NCI-H1048 (cell line): ENCODE results near the gene NDUFAF8.
A peak's percentile ranks its signal among the peaks of the same experiment; 100 is the strongest.

Source experiments
- DNase-seq: peaks from one replicate; lab custom pipeline; 2025; lab: John Stamatoyannopoulos, UW

Gene NDUFAF8

DNA sequence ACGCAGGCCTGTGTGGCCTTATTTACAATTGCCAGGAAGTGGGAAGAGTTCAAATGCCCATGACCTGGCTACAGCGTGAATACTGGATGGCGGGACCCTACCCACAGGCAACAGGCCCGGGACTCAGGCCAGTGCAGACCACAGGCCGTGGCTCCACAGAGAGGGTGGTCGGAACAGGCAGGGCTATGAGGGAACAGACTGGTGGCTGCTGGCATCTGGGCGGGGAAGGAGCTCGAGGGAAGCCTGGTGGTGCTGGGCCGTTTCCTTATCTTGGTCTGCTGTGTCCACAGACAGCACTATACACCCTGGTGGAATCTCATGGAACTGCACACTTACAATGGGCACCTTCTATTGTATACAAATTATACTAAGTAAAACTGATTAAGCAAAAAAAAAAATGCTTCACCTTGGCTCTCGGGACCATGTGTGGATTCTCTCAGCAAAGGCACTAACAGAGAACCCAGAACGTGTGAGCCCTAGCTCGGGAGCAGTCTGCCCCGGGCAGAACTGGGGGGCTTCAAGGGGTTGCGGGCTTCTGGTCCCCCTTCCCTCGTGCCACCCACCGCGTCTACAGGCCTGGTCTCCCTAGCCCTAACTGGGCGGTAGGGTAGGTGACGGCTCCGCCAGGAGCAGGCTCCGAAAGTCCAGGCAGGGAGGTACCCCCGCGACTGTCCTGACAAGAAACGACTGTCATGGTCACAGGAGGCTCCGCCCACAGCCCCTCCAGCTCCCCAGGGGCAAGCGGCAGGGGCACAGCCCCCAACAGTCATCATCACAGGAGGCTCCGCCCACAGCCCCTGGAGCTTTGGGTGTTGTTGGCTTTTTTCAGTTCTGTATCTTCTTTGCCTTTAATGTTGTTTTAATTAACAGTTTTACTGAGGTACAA, 38.2 kb upstream of the NDUFAF8 start:
- peak; percentile 30 for DNase-seq

DNA sequence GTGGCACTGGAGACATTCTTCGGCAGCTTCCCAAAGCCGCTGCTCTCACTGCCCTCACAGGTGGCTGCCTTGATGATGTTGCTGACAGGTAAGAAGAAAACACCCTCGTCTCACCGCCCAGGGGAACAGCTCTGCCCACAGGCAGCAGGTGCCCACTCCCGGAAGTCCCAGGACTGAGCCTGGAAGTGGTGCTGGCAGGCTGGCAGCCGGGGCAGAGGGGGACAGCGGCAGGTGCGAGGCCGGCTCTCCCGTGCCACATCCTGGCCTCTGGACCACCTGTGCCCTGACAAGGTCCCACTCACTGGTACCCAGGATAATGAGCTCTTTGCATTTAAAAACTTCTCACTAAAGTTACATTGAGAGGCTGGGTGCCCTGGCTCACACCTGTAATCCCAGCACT, 36.8 kb upstream of the NDUFAF8 start:
- DNase-seq, result no peak

DNA sequence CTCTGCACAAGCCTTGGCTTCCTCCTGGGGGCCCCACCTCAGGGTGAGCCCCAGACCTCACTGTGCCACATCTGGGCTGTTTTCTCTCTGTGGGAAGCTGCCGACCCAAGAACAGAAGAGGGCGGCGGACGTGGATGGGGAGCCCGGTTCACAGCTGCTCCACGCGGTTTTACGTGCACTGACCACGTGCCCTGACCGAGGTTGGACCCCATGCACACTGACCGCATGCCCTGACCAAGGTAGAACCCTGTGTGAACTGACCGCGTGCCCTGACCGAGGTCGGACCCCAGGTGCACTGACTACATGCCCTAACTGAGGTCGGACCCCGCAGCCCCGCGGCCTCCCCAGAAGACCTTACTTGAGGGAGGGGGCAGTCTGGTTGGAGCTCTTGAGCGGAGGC, 36.0 kb upstream of the NDUFAF8 start:
- no peak for DNase-seq

DNA sequence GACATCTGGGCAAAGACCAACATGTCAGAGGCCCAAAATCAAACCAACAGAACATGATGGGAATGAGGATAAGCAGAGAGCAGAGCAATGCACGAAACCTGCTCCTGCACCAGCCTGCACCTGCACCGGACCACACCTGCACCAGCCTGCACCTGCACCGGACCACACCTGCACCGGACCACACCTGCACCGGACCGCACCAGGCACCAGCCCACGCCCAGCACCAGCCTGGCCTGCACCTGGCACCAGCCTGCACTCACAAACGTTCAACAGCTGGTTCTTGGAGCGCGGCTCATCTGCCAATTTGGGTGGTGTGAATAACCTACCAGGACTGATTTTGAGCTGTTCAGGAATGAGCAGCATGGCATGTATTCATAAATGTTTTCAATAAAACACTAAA, 34.5 kb upstream of the NDUFAF8 start:
- DNase-seq, result no peak

DNA sequence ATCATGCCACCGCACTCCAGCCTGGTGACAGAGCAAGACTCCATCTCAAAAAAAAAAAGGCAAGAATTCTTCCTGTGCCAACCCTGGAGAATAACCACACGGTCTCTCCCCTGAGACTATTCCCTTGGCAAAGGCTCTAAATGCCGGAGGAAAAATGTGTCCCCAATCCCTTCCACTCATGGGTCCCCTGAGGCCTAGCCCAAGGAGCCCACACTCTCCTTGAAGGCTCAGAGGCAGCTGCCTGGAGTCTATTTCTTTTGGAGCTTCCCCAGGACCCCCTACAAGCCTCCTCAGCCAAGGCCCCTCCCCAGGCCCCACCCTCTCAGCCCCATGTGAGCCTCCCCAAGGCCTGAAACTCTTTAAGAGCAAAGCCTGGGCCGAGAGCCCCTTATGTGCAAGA, 33.0 kb upstream of the NDUFAF8 start:
- DNase-seq, result no peak

DNA sequence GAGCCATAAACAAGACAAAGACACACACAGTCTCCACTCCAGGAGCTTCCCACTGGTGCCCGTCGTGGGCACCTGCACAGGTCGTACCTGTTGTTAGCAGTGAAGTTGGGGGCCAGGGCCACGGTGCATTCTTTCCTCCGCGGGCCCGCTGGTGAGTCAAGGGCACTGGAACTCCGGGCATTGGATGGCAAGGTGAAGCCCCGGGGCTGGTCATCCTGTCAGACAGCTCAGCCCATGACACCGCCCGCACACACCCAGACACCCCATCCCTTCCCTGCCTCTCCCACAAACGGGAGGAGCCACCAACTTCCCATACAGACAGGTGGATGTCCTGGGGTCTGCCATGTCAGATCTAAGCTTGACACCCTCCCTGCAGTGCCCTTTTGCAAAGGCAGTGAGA, 32.5 kb upstream of the NDUFAF8 start:
- DNase-seq, result no peak

DNA sequence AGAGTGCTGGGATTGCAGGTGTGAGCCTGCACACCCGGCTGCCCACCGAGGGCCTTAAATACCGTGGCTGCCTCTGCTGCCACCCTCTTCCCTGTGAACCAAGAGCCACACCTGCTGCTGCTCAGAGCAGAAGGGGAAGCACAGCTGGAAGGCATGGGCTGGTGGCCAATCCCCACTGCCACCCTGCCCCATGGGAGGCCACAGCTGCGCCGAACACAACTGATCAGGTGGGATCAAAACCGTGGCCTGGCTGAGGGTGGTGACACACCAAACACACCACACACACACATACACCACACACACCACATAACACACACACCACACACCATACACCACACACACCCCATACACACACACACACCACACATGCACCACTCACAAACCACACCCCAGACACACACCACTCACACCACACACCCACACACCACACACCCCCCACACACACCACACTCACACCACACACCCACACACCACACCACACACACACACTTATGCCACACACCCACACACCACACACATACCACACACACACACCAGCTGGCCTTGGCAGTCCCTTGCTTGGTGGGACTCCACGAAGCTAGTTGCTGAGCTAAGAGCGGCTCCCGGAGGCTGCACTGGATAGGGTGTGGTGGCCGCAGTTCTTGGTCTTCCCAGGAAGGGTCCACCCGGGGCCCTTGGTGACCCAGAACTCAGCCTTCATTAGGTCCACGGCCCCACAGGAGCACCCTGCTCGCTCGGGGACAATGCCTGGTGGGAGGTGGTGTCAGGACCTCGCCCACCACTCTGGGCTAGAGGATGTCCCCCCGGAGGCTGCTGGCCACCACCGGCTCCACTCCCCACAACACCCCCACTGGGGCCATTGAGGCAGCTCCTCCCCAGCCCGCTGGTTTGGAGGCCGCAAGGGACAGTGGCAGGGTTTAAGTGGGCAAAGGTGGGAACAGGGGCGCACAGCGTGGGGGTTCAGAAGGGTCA, 31.2 kb upstream of the NDUFAF8 start:
- no peak for DNase-seq

DNA sequence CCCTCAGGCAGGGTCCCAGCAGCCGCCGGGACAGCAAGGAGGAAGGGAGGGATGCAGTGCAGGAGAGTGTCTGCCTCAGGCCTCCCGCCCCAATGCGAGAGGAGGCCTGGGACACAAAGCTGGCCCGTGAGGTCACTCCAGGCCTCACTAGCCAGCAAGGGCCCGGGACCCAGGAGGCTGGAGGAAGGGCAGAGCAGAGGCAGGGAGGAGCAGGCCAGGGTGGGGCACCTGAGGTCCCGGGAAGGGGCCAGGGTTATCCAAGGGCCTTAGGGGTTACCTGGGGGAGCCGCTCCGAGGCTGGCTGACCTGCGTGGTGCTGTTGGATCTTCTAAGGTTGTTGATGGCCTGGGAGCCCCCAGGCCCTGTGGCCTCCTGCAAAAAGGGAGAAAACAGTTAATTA, 30.5 kb upstream of the NDUFAF8 start:
- DNase-seq, result no peak

DNA sequence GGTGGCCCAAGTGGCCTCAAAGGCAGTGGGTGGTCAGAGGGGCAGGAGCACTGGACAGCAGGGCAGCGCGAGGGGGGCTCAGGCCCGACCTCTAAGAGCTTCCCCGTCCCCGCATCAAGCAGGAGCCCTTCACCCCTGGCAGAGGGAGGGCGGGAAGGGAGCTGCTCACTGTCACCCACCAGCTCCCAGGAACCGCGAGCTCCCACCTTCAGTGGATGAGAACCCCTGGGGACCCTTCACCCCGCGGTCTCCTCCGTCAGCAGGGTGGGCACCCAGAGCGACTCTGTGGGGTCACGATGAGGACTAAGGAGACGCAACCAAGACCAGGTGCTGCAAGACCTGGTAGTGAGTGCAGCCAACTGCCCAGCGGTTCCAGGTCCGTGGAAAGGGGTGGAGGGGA, 30.0 kb upstream of the NDUFAF8 start:
- DNase-seq, result no peak

DNA sequence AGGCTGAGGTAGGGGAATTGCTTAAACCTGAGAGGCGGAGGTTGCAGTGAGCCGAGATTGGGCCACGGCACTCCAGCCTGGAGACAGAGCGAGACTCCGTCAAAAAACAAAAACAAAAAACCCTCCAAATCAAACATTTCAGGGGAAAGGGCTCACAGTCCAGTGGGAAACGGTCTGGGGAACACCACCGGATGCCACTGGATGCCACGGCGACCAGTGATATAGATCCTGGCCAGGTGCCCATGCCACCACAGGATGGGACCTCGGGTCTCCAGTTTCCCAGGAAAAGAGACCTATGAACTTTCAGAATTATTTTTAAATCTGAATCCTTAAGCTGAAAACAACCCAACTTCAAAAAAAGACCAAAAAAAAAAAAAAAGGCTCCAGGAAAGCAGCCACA, 28.7 kb upstream of the NDUFAF8 start:
- no peak for DNase-seq

DNA sequence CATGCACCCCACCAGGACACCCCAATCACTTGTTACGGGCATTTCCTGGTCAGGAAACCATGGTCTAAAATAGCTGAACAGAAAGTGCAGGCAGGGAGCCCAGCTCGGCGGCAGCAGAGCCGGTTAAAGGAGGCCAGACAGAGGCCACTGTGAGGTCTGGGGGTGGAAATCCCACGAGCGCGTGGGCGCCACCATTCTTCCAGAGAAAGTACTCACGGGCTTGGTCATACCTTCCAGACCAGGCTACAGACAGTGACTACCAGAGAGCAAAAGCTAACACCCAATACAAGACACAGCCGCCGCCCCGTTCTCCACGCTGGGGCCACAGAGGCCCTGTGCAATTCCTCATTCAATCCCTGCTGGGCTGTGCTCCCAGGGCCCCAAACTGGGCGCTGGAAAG, 28.2 kb upstream of the NDUFAF8 start:
- no peak for DNase-seq

DNA sequence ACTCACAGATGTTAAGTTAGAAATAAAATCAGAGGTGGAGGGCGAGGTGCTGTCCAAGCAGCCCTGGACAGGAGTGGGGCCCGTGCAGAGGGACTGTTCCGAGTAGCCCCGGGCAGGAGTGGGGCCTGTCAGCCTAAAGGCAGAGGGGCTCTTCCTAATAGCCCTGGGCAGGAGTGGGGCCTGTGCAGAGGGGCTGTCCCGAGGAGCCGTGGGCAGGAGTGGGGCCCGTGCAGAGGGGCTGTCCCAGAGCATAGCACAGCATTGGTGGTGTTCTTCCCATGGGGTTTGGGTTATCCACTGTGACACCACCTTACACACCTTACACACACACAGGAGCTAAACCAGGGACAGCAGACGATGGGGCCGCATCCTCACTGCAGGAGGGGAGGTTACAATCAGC, 26.8 kb upstream of the NDUFAF8 start:
- no peak for DNase-seq

DNA sequence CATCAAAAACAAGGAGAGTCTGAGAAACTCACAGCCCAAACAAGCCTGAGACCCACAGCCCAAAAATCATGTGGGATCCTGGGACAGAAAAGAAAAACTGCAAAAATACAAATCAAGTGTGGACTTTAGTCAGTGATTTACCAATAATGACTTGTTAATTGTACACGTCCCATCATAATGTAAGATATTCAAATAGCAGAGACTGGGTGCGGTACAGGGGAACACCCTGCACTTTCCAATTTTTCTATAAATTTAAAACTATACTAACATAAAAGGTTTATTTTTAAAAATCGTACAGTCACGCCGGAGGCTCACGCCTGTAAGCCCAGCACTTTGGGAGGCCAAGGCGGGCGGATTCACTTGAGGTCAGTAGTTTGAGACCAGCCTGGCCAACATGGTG, 25.1 kb upstream of the NDUFAF8 start:
- no peak for DNase-seq

DNA sequence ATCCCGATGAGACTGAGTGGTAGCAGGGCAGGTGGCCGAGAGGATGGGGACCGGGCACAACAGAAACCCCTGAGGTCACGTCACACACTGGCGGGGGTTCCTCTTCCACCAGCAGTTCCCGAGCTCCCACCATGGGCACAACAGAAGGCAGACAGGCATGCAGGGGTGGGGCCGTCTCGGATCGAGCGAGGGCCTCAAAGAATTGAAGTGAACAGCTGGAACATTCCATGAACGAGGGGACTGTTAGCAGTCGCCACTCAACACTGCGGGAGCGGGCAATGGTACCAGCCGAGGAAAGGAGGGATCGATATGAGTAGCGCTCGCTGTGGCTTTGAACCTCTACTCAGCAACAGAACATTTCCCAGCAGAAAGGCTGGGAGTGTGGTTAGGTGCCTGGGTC, 21.6 kb upstream of the NDUFAF8 start:
- no peak for DNase-seq

DNA sequence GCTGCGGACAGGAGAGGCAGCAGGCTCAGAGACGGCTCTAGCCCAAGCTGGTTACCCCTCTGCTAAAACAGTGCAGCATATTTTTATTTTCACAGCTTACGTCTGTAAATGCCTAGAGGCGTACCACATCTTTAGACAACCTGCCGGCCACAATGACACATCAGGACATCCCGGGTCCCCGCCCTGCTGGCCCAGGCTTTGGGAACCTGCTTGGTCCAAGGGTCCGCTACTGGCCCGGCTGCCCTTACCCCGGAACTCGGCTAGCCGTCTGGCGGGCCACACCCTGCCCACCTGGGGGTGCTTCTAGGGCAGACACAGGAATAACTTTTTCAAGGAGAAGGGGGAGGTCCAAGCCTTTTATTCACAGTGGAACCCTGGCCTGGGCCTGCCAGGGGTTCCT, 20.7 kb upstream of the NDUFAF8 start:
- no peak for DNase-seq

DNA sequence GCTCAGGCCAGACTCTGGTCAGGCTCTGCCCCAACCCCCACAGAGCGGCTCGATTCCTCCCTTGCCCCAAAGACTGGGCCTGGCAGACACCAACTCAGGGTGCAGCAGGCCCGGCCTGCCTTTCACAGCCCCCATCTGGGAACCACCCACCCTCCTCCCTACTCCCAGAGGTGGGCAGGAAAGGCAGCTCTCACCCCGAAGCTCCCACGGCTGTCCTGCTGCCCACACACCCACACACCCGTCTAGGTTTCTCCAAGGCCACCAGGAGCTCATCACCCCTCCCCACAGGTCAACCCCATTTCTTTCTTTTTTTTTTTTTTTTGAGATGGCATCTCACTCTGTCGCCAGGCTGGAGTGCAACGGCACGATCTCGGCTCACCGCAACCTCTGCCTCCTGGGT, 20.1 kb upstream of the NDUFAF8 start:
- DNase-seq, result no peak

DNA sequence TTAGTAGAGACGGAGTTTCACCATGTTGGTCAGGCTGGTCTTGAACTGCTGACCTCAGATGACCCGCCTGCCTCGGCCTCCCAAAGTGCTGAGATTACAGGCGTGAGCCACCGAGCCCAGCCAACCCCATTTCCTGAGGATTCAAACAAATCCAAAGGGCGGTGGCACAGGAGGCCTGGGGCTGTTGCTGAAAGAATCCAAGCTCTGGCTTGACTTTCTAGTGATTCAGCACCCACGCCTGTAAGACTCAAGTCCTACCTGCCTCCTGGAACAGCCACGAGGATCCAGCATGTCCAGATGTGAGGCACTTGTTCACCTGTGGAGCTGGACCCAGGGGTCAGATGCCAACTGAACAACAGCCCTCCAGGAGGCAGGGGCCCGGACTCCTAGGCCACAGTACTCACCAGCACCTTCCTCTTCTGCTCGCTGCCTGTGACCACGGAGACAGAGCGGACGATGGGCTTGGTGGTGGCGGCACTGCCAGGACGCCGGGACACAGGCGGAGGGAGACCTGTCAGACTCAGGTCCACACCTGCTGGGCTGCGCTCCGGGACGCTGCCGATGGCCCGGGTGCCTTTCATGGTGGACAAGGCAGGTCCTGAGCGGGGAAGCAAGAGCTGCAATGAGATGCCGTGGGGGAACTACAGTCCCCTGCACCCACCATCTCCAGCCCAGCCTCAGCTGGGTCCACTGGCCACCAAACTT, 19.5 kb upstream of the NDUFAF8 start:
- no peak for DNase-seq

DNA sequence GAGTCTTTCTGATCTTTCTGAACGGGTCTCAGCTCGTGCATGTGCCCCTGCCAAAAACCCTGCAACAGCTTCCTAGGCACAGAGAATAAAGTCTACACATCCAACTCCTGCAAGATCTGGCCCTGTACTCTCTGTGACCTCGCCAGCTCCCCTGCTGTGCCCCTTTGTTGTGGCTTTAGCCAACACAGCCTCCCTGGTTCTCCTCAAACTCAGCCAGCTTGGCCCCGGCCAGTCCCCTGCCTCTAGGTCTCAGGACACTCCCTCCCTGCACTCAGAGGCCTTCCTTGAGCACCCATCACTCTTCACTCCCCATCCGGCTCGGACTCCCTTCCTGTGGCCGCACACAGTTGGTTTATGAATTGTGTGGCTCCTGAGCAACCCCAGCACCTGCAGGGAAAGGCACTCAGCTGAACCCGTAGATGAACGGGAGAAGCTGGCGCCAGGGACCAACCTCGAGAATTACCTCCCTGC, 17.7 kb upstream of the NDUFAF8 start:
- no peak for DNase-seq

DNA sequence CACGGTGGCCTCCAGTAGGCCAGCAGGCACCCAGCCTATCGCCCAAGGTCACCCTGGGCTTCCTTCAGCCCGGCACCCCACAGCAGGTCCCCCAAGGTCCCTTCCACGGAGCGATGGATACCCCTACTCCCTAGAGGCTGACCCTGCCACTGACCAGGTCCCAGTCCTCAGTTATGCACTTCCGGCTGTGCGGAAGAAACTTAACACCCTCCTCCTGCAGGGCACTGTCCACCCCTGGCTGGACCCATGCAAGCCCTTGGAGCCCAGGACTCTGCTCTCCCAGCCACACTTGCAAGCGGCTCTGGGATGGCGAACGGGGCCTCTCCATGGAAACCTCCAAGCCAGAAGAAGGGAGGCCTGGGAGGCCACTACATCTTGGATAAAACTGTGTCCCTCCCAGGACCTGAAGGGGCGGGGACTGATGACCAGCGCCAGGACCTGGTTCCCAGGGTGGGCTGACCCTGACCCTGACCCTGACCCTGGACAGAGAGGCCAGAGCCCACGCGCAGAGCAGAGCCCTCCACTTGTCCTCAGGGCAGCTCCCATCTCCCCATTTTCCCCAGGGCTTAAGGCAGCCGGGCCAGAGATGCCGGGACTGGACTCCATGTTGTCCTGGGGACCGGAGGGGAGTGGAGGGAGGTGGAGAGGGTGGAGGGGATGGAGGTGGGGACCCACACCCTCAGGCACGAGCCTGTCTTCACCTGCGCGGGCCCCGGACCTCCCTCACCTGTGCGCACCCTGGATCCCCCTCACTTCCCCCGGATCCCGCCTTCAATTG, 17.1 kb upstream of the NDUFAF8 start:
- DNase-seq, result no peak

DNA sequence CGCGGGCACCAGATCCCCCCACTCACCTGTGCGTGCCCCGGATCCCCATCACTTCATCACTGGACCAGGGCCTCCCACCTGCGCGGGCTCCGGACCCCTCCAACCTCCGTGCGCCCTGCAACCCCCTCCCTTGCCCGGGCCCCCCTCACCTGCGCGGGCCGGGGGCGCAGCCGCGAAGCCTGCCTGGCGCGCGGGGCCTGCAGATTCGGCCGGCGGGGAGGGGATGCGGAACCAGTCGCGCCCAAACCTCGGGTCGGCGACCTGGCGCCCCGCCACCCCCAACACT, 16.6 kb upstream of the NDUFAF8 start:
- DNase-seq, result no peak

DNA sequence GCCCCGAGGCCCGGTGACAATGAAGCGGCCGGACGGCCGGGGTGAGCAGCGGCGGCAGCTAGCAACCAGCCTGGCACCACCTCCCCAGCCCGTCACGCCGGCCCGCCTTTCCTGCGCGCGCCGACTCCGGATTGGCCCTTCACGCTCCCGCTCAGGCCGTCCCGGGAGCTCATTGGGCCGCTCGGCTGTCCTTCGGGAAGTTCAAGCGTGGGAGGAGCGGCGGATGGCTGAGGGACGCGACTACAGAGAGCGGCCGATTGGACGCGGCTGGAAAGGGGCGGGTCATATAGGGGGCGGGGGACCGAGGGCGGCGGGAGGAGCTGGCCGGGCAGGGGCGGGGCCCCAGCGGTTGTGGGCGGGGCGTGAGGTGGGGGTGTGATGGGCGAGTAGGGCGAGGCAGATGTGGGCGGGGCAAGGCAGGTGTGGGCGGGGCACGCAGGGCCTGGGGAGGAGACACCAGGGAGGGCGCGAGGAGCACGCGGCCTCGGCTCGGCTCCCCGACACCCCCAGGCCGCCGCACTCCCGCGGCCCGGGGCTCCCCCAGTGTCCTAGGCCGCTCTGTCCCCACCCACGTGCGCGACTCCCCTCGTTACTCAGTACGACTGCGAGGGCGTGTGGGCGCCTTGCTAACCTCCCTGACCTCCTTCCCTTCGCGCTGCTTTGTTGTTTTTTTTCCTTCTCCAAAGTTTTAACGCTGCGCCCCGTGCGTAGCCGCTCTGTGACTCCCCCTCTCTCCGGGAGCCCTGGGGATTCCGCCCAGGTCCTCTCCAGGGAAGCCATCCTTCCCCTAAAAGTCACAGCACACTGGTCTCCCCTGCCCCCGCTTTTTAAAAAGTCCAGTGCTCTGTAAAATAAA, 16.0 kb upstream of the NDUFAF8 start, which contains the start of gene CEP131:
TSS of gene CEP131 (minus strand) at position 60 of the 856 bp plus-strand sequence. CDS start 2,909 bp downstream, outside the sequence.
- peak; percentile 94 for DNase-seq
